ENCODE measurements around the gene SLC28A1. TPM values are rescaled to one million over a fixed set of nuclear protein-coding genes. Genes with fewer than 3 reads are reported as not detected.

Gene SLC28A1
- total RNA-seq, 1 experiment from 2014 or later, result not detected

GRCh38 chr15:84942456-84942855, 58.0 kb downstream of the SLC28A1 start:
- Histone ChIP-seq H3K4me1 (ENCODE audit: control insufficient read depth in 1 of 2, insufficient read depth in 2 of 2, low read length in 2 of 2) (no peaks in the 10 kb centered on the region), H3K27ac (ENCODE audit: low read depth, low read length) (no peak overlapping the region), H3K36me3 (ENCODE audit: control insufficient read depth in 1 of 2, insufficient read depth in 2 of 2, low read length in 2 of 2) (no peaks in the 10 kb centered on the region), H3K27me3 (ENCODE audit: insufficient read depth, low read length) (no peaks in the 10 kb centered on the region), H2AFZ (ENCODE audit: low read depth, low read length, poor library complexity, severe bottlenecking) (no peak overlapping the region), H4K20me1 (ENCODE audit: insufficient read depth) (no peaks in the 10 kb centered on the region), H3K4me3 (replicated peaks in 1 of 2; ENCODE audit: low read depth in 1 of 2, low read length in 2 of 2) (no peak overlapping the region), H3K9me3 (ENCODE audit: control insufficient read depth in 1 of 2, insufficient read depth in 1 of 2, low read depth in 1 of 2, low read length in 2 of 2) (no peaks in the 10 kb centered on the region), H3K9ac (ENCODE audit: low read length) (no peak overlapping the region), H3K79me2 (ENCODE audit: insufficient read depth, low read length) (no peaks in the 10 kb centered on the region), H3K9me2 (ENCODE audit: insufficient read depth) (no peaks in the 10 kb centered on the region), H3K4me2 (ENCODE audit: low read length) (no peak overlapping the region)
- ATAC-seq (no peak), DNase-seq (ENCODE audit: low read depth, low spot score) (no peak)
- TF ChIP-seq JUND (IDR thresholded peaks at IDR 0.05), result no peak
- ChIA-PET RAD21 (ENCODE audit: low non-redundant PET in 1 of 2, low total read pairs in 2 of 2, uncharacterized antibody in 2 of 2, unreplicated experiment in 2 of 2) (no interaction called here), CTCF (no interaction called here), POLR2A (no interaction called here)
- intact Hi-C loops (cut with micrococcal nuclease), result no loop called here
- BruUV-seq (replicated peaks), result no TSS peak

GRCh38 chr15:84944311-84944710, 59.8 kb downstream of the SLC28A1 start:
- H3K79me2 ChIP-seq (ENCODE audit: insufficient read depth, low read length), result no peaks in the 10 kb centered on the region
- H3K27ac ChIP-seq (ENCODE audit: low read depth, low read length), result no peak overlapping the region
- H3K27me3 ChIP-seq (ENCODE audit: insufficient read depth, low read length), result no peaks in the 10 kb centered on the region
- no peak overlapping the region for H2AFZ ChIP-seq (ENCODE audit: low read depth, low read length, poor library complexity, severe bottlenecking)
- DNase-seq (ENCODE audit: low read depth, low spot score) (no peak), ATAC-seq (no peak)
- TF ChIP-seq EZH2 (IDR thresholded peaks at IDR 0.05), result no peak
- TF ChIP-seq CEBPB (IDR thresholded peaks at IDR 0.05; ENCODE audit: low read depth), result no peak
- TF ChIP-seq, protein P1, sequence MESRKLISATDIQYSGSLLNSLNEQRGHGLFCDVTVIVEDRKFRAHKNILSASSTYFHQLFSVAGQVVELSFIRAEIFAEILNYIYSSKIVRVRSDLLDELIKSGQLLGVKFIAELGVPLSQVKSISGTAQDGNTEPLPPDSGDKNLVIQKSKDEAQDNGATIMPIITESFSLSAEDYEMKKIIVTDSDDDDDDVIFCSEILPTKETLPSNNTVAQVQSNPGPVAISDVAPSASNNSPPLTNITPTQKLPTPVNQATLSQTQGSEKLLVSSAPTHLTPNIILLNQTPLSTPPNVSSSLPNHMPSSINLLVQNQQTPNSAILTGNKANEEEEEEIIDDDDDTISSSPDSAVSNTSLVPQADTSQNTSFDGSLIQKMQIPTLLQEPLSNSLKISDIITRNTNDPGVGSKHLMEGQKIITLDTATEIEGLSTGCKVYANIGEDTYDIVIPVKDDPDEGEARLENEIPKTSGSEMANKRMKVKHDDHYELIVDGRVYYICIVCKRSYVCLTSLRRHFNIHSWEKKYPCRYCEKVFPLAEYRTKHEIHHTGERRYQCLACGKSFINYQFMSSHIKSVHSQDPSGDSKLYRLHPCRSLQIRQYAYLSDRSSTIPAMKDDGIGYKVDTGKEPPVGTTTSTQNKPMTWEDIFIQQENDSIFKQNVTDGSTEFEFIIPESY (IDR thresholded peaks at IDR 0.05; ENCODE audit: extremely low read depth, insufficient replicate concordance, low read length), result no peak
- no peak for TF ChIP-seq ZFX (IDR thresholded peaks at IDR 0.05)
- no TSS peak for BruUV-seq (replicated peaks)
- no peaks in the 10 kb centered on the region for H3K36me3 ChIP-seq (ENCODE audit: control insufficient read depth in 1 of 2, insufficient read depth in 2 of 2, low read length in 2 of 2)
- POLR2A ChIA-PET, result interaction anchor here (0.6 kb wide), 1 partner anchor 9 kb away, joined by 4 read pairs; no protein-coding TSS in a partner anchor
- no peaks in the 10 kb centered on the region for H4K20me1 ChIP-seq (ENCODE audit: insufficient read depth)
- RAD21 ChIA-PET (ENCODE audit: low non-redundant PET in 1 of 2, low total read pairs in 2 of 2, uncharacterized antibody in 2 of 2, unreplicated experiment in 2 of 2), result no interaction called here
- no peaks in the 10 kb centered on the region for H3K9me3 ChIP-seq (ENCODE audit: control insufficient read depth in 1 of 2, insufficient read depth in 1 of 2, low read depth in 1 of 2, low read length in 2 of 2)
- no peak overlapping the region for H3K4me2 ChIP-seq (ENCODE audit: low read length)
- no peak overlapping the region for H3K9ac ChIP-seq (ENCODE audit: low read length)
- no peaks in the 10 kb centered on the region for H3K9me2 ChIP-seq (ENCODE audit: insufficient read depth)
- peaks cover 0 to 8% of the 10 kb centered on the region in 2 experiments; a peak in 2 of 4 replicates for H3K4me1 ChIP-seq (ENCODE audit: control insufficient read depth in 1 of 2, insufficient read depth in 2 of 2, low read length in 2 of 2)
- CTCF ChIA-PET, result no interaction called here
- intact Hi-C loops (cut with micrococcal nuclease), result no loop called here
- H3K4me3 ChIP-seq (replicated peaks in 1 of 2; ENCODE audit: low read depth in 1 of 2, low read length in 2 of 2), result no peak overlapping the region
